GM06990 (cell line): ENCODE data around the gene CMKLR1.

Source experiments
- DNase-seq: peaks from one replicate; pipeline ENCODE4 v3.0.0-alpha.2; 2011; ENCODE audit not compliant: insufficient read length; ENCODE audit errors: extremely low read depth
- H3K27me3 ChIP-seq: replicated peaks from 2 replicates; pipeline ENCODE4 v1.6.0; 2011; ENCODE audit warnings: low read length; ENCODE audit not compliant: control insufficient read depth, insufficient read depth
- H3K36me3 ChIP-seq: 2 replicates; pipeline ENCODE4 v1.5.1; 2011; ENCODE audit warnings: low read length; ENCODE audit not compliant: control insufficient read depth, insufficient read depth
- H3K4me3 ChIP-seq: replicated peaks from 2 replicates; pipeline ENCODE4 v1.5.1; 2011; ENCODE audit warnings: low read depth, mild to moderate bottlenecking, control low read depth, low read length
- TF ChIP-seq, protein P1 (sequence below): IDR thresholded peaks from 2 replicates; pipeline ENCODE4 v1.5.1; 2011; ENCODE audit warnings: low read length, control low read depth, mild to moderate bottlenecking, inconsistent platforms; ENCODE audit not compliant: insufficient read depth, poor library complexity, severe bottlenecking

The CMKLR1 gene

DNA sequence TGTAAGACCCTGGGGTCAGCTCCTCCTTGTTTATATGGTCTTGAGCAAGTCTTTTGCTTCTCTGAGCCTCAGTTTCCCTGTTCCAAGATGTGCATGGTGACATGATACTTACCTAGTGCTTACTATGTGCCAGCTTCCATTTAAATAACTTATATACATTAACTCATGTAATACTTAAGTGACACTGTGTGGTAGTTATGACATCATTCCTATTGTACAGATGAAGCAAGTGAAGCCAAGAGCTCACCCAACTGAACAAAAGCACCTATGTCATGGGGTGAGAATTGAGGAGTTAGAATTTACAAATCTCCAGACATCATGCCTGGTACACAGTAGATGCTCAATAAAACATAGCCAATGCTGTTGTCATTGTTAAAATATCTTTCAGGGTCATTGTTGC, 41.3 kb upstream of the CMKLR1 start:
- Histone ChIP-seq H3K27me3 (no peaks in the 10 kb centered on the region), H3K4me3 (no peak overlapping the region)
- TF ChIP-seq, protein P1, sequence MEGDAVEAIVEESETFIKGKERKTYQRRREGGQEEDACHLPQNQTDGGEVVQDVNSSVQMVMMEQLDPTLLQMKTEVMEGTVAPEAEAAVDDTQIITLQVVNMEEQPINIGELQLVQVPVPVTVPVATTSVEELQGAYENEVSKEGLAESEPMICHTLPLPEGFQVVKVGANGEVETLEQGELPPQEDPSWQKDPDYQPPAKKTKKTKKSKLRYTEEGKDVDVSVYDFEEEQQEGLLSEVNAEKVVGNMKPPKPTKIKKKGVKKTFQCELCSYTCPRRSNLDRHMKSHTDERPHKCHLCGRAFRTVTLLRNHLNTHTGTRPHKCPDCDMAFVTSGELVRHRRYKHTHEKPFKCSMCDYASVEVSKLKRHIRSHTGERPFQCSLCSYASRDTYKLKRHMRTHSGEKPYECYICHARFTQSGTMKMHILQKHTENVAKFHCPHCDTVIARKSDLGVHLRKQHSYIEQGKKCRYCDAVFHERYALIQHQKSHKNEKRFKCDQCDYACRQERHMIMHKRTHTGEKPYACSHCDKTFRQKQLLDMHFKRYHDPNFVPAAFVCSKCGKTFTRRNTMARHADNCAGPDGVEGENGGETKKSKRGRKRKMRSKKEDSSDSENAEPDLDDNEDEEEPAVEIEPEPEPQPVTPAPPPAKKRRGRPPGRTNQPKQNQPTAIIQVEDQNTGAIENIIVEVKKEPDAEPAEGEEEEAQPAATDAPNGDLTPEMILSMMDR = no peak

DNA sequence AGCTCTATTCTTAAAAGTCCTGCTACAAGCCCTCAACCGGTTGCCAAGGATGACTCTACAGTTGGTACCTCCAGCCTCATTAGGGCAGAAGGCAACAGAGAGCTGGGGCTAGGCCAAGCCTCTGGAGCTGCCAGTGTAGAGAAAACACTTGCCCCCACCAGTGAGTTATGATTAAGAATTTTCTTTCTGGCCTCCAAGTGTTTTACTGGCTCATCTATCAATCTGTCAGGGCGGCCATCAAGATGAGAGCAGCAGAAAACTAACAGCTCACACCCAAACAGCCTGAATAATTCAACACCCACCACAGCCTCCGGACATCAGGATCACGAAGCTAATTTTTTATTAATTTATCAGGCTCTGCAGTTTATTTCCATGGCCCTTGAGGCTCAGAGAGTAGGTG, 40.7 kb upstream of the CMKLR1 start:
- Histone ChIP-seq H3K4me3 (no peak overlapping the region), H3K36me3 (no peaks in the 10 kb centered on the region), H3K27me3 (no peaks in the 10 kb centered on the region)
- TF ChIP-seq, protein P1 = no peak
- DNase-seq = no peak

More for the DNA sequence above, 41.3 kb upstream of the CMKLR1 start:
- H3K36me3 ChIP-seq = no peaks in the 10 kb centered on the region
- DNase-seq = no peak

DNA sequence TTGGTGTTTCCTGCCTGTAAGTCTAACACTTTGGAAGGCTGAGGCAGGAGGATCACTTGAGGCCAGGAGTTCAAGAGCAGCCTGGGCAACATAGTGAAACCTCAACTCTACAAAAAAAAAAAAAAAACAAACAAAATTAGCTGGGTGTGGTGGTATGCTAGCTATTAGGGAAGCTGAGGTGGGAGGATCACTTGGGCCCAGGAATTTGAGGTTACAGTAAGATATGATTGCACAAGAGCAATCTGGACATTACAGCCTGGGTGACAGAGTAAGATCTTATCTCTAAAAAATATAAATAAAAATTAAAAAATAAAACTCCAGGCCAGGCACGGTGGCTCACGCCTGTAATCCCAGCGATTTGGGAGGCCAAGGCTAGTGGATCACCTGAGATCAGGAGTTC, 39.8 kb upstream of the CMKLR1 start:
- Histone ChIP-seq H3K36me3 (no peaks in the 10 kb centered on the region), H3K27me3 (no peaks in the 10 kb centered on the region), H3K4me3 (no peak overlapping the region)
- TF ChIP-seq, protein P1 = no peak
- no peak for DNase-seq

DNA sequence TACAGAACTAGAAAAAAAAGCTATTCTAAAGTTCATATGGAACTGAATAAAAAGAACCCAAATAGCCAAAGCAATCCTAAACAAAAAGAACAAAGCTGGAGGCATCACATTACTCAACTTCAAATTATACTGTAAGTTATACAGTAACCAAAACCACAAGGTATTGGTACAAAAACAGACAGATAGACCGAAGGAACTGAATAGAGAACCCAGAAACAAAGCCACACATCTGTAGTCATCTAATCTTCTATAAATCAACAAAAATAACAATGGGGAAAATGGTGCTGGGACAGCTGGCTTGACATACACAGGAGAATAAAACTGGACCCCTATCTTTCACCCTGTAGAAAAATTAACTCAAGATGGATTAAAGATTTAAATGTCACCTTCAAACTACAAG, 38.1 kb upstream of the CMKLR1 start:
- Histone ChIP-seq H3K4me3 (no peak overlapping the region), H3K36me3 (no peaks in the 10 kb centered on the region), H3K27me3 (no peaks in the 10 kb centered on the region)
- DNase-seq = no peak
- TF ChIP-seq, protein P1 = no peak

DNA sequence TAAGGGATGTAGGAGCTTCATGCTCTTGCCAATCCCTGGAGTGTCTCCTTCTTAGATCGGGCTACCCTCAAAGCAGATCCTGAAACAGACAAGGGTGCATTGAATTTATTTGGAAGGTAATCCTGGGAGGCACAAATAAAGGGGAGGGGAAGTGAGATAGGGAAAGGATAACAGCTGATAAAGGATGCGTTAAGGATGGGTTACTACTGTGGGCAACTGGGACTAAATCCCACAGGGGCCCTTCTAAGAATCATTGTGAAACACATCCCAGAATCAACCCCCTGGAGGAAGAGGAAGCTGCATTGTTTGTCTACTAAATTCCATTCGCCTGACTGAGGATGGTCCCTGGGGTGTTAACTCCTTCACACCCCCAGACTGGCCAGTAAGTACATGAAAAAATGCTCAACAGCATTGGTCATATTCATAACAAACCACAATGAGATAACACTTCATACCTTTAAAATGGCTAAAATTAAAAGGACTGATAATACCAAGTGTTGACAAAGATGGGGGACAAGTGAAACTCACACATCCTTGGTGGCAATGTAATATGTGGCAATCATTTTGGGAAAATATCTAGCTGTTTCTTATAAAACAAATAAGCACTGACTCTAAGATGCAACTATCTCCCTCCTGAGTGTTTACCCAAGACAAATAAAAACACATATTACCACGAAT, 37.0 kb upstream of the CMKLR1 start:
- Histone ChIP-seq H3K4me3 (no peak overlapping the region), H3K36me3 (no peaks in the 10 kb centered on the region), H3K27me3 (no peaks in the 10 kb centered on the region)
- TF ChIP-seq, protein P1 = no peak
- DNase-seq = no peak
